ENCODE results near the gene CAPN9.

CAPN9 gene

DNA sequence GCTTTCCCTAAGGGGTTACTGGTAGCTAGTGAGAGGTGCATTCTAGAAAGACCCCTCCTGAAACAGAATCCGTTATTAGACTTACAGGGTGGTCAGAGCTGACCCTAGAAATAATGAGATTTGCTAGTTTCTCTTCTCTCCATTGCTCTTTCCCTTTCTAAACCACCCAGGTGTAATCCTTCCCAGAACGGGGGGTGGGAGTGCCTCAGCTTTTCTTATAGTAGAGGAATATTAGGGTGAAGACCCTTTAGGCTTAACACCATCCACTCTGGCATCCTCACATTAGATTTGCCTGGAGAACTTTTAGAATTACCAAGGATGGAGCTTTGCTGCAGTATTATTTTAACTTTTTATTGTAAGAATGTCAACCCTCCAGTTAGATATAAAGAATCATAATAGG lies 49.4 kb downstream of the CAPN9 start:
- no peaks in the 10 kb centered on the region for H3K9me3 ChIP-seq (ENCODE audit: low read length)
- no peak overlapping the region for H3K4me3 ChIP-seq (ENCODE audit: low read depth in 1 of 2, low read length in 2 of 2)
- H3K27me3 ChIP-seq (ENCODE audit: control insufficient read depth in 1 of 2, insufficient read depth in 2 of 2, low read length in 2 of 2) = no peaks in the 10 kb centered on the region
- H3K36me3 ChIP-seq (ENCODE audit: insufficient read depth, low read length) = no peaks in the 10 kb centered on the region
- no peak overlapping the region for H3K9ac ChIP-seq (ENCODE audit: low read length)
- H3K4me1 ChIP-seq (ENCODE audit: insufficient read depth, low read length) = no peaks in the 10 kb centered on the region
- H3K27ac ChIP-seq (ENCODE audit: low read depth, low read length) = no peak overlapping the region

DNA sequence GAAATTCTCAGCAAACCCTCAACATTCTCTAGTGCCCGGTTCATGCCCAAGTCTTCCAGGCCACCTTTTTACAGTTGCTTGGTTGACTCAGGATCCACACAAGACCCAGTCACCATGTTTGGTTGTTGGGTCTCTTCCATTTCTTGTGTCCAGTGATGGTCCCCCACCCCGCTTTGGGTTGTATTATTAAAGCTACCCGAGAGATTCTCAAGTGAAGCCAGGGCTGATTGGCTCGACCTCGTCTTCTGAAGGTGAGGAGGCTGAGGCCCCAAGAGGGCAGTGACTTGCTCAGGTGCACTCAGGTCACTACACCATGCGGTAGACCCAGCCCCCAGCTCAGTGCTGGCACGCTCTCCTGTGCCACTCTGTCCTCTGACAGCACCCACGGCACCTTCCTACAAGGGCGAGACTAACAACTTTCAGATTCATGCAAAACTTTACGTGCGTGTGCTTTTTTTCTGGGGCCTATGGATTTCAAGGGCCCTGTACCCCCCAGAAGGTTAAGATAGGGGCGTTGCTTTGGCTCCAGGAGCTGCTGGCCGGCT lies 50.3 kb downstream of the CAPN9 start:
- Histone ChIP-seq H3K9ac (ENCODE audit: low read length) (no peak overlapping the region), H3K36me3 (ENCODE audit: insufficient read depth, low read length) (no peaks in the 10 kb centered on the region), H3K4me1 (ENCODE audit: insufficient read depth, low read length) (no peaks in the 10 kb centered on the region), H3K9me3 (ENCODE audit: low read length) (no peaks in the 10 kb centered on the region), H3K4me3 (ENCODE audit: low read depth in 1 of 2, low read length in 2 of 2) (no peak overlapping the region), H3K27ac (ENCODE audit: low read depth, low read length) (no peak overlapping the region), H3K27me3 (ENCODE audit: control insufficient read depth in 1 of 2, insufficient read depth in 2 of 2, low read length in 2 of 2) (no peaks in the 10 kb centered on the region)

DNA sequence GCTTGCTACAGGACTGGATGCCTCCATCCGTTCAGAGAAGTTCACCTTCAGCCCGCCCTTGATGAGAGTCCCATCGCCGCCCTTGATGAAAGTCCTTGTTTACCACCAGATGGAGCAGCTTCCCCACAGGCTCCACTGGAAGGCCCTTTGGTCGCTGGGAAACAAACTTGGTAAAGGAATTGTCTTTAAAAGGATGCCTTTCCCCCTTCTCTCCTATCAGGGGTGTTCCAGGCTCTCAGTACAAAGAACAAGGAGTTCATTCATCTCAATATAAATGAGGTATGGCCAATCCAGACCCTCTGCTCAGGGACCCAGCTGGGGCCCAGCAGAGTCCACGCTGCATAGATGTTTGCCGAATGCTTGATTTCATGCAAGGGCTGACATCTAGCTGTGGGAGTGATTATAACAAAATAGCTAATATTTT lies 50.8 kb downstream of the CAPN9 start:
- Histone ChIP-seq H3K4me1 (ENCODE audit: insufficient read depth, low read length) (no peaks in the 10 kb centered on the region), H3K9me3 (ENCODE audit: low read length) (no peaks in the 10 kb centered on the region), H3K4me3 (ENCODE audit: low read depth in 1 of 2, low read length in 2 of 2) (no peak overlapping the region), H3K27ac (ENCODE audit: low read depth, low read length) (no peak overlapping the region), H3K9ac (ENCODE audit: low read length) (no peak overlapping the region), H3K36me3 (ENCODE audit: insufficient read depth, low read length) (no peaks in the 10 kb centered on the region), H3K27me3 (ENCODE audit: control insufficient read depth in 1 of 2, insufficient read depth in 2 of 2, low read length in 2 of 2) (no peaks in the 10 kb centered on the region)

DNA sequence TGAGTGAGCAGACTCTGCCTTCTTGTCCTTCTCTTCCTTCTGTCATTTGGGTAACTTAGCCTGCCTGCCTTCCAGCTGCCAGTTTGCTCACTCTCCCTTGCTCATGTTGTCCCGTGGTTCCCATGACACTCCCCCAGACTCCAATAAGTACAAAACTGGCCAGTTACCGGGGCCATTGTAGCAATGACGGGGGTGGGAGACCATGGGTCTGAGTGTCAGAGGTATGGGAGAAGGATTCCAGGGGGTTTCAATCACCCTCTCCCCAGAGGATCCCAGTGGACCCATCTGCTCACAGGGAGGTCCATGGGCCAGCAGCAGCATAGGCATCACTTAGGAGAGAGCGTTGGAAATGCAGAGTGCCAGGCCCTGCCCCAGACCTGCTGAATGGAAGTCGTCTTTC lies 51.3 kb downstream of the CAPN9 start:
- H3K27ac ChIP-seq (ENCODE audit: low read depth, low read length) = no peak overlapping the region
- no peaks in the 10 kb centered on the region for H3K27me3 ChIP-seq (ENCODE audit: control insufficient read depth in 1 of 2, insufficient read depth in 2 of 2, low read length in 2 of 2)
- H3K36me3 ChIP-seq (ENCODE audit: insufficient read depth, low read length) = no peaks in the 10 kb centered on the region
- no peak overlapping the region for H3K4me3 ChIP-seq (ENCODE audit: low read depth in 1 of 2, low read length in 2 of 2)
- H3K4me1 ChIP-seq (ENCODE audit: insufficient read depth, low read length) = no peaks in the 10 kb centered on the region
- H3K9me3 ChIP-seq (ENCODE audit: low read length) = no peaks in the 10 kb centered on the region
- H3K9ac ChIP-seq (ENCODE audit: low read length) = no peak overlapping the region

DNA sequence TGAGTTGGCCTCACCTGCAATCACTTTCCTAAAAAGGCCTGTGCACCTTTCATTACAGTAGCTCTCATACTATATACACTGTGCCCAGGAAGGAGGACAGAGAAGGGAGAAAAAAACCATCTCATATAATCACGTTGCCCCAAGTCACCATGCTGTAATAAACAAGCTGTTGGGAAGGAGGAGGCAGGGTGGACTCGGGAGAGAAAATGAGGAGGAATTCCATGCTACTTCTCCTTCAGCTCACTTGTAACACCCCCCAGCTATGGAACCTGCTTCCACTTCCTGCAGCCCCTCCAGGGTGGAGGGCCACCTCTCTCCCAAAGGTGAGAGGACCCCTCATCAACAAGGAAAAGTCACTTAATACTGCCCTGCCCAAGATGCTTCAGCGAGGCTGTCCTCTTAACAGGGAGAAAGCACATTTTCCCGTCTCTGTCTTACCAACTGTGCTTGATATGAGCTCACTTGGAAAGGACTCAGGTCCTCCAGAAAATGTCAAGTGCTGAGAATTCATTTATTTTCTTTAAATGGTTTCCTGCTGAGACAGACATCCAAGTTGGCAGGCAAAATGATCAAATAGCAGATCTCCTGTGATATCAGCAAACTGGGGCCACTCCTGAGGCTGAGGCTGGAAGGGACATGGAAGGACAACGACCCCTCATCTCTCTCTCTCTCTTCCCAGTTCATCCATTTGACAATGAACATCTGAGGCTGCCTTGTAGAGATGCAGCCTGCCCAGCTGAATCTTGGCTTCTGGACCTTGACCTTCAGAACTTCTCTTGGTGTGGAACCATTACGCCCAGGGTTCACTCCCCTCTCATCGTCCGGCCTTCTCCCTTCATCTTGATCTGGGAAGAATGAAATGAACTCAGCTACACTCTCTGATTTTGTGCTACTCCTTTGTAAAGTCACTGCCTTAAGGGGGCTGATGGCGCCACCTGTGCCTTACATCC lies 54.0 kb downstream of the CAPN9 start:
- no peak overlapping the region for H3K4me3 ChIP-seq (ENCODE audit: low read depth in 1 of 2, low read length in 2 of 2)
- no peaks in the 10 kb centered on the region for H3K9me3 ChIP-seq (ENCODE audit: low read length)
- H3K36me3 ChIP-seq (ENCODE audit: insufficient read depth, low read length) = no peaks in the 10 kb centered on the region
- H3K4me1 ChIP-seq (ENCODE audit: insufficient read depth, low read length) = no peaks in the 10 kb centered on the region
- no peak overlapping the region for H3K9ac ChIP-seq (ENCODE audit: low read length)
- H3K27ac ChIP-seq (ENCODE audit: low read depth, low read length) = no peak overlapping the region
- no peaks in the 10 kb centered on the region for H3K27me3 ChIP-seq (ENCODE audit: control insufficient read depth in 1 of 2, insufficient read depth in 2 of 2, low read length in 2 of 2)

DNA sequence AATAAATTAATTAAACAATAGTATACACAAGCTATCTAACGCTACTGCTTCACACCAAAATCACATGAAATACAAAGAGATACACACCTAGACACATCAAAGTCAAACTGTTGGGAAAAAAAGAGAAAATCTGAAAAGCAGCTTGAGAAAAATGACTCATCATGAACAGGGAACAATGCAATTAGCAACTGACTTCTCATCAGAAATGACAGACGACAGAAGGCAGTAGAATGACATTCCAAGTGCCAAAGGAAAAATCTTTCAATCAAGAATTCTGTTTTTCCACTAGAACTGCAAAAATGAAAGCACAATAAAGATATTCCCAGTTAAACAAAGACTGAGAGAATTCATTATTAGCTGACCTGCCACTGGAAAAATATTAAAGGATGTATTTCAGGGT lies 57.2 kb downstream of the CAPN9 start:
- no peak overlapping the region for H3K9ac ChIP-seq (ENCODE audit: low read length)
- no peaks in the 10 kb centered on the region for H3K9me3 ChIP-seq (ENCODE audit: low read length)

DNA sequence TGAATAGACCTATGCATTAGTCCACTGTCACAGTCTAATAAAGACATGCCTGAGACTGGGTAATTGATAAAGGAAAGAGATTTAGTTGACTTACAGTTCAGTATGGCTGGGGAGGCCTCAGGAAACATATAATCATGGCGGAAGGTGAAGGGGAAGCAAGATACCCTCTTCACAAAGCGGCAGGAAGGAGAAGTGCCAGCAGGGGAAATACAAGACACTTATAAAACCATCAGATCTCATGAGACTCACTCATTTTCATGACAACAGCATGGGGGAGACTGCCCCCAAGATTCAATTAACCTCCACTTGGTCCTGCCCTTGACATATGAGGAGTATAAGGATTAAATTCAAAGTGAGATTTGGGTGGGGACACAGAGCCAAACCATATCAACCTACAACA lies 59.4 kb downstream of the CAPN9 start:
- Histone ChIP-seq H3K4me3 (ENCODE audit: low read depth in 1 of 2, low read length in 2 of 2) (no peak overlapping the region), H3K4me1 (ENCODE audit: insufficient read depth, low read length) (peaks cover 17% of the 10 kb centered on the region), H3K9ac (ENCODE audit: low read length) (no peak overlapping the region), H3K27ac (ENCODE audit: low read depth, low read length) (no peak overlapping the region), H3K36me3 (ENCODE audit: insufficient read depth, low read length) (no peaks in the 10 kb centered on the region), H3K27me3 (ENCODE audit: control insufficient read depth in 1 of 2, insufficient read depth in 2 of 2, low read length in 2 of 2) (no peaks in the 10 kb centered on the region), H3K9me3 (ENCODE audit: low read length) (no peaks in the 10 kb centered on the region)

More for the DNA sequence above, 57.2 kb downstream of the CAPN9 start:
- H3K27ac ChIP-seq (ENCODE audit: low read depth, low read length) = no peak overlapping the region
- no peaks in the 10 kb centered on the region for H3K36me3 ChIP-seq (ENCODE audit: insufficient read depth, low read length)
- H3K4me1 ChIP-seq (ENCODE audit: insufficient read depth, low read length) = peaks cover 17% of the 10 kb centered on the region
- H3K27me3 ChIP-seq (ENCODE audit: control insufficient read depth in 1 of 2, insufficient read depth in 2 of 2, low read length in 2 of 2) = no peaks in the 10 kb centered on the region
- no peak overlapping the region for H3K4me3 ChIP-seq (ENCODE audit: low read depth in 1 of 2, low read length in 2 of 2)

DNA sequence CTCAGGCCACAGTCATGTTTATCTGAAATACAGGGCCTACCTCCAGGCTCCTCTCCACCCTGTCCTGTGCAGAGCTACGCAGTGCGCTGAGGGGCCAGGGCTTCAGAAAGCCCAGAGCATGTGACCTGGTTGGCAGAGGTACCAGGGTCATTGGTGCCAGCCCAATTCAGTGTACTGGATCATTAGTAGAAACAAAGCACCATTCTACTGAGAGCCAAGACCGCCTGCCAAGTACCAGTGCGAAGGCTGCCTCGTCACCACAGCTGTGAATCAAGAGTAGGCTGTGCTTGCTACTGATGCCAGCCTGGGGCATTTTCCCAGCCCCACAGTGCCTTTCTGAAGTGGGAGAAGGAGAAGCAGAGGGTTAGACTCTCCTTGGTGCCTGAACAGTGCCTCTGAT lies 59.8 kb downstream of the CAPN9 start:
- Histone ChIP-seq H3K27me3 (ENCODE audit: control insufficient read depth in 1 of 2, insufficient read depth in 2 of 2, low read length in 2 of 2) (no peaks in the 10 kb centered on the region), H3K9ac (ENCODE audit: low read length) (no peak overlapping the region), H3K9me3 (ENCODE audit: low read length) (no peaks in the 10 kb centered on the region), H3K4me3 (ENCODE audit: low read depth in 1 of 2, low read length in 2 of 2) (no peak overlapping the region), H3K4me1 (ENCODE audit: insufficient read depth, low read length) (peaks cover 17% of the 10 kb centered on the region), H3K27ac (ENCODE audit: low read depth, low read length) (no peak overlapping the region), H3K36me3 (ENCODE audit: insufficient read depth, low read length) (no peaks in the 10 kb centered on the region)

DNA sequence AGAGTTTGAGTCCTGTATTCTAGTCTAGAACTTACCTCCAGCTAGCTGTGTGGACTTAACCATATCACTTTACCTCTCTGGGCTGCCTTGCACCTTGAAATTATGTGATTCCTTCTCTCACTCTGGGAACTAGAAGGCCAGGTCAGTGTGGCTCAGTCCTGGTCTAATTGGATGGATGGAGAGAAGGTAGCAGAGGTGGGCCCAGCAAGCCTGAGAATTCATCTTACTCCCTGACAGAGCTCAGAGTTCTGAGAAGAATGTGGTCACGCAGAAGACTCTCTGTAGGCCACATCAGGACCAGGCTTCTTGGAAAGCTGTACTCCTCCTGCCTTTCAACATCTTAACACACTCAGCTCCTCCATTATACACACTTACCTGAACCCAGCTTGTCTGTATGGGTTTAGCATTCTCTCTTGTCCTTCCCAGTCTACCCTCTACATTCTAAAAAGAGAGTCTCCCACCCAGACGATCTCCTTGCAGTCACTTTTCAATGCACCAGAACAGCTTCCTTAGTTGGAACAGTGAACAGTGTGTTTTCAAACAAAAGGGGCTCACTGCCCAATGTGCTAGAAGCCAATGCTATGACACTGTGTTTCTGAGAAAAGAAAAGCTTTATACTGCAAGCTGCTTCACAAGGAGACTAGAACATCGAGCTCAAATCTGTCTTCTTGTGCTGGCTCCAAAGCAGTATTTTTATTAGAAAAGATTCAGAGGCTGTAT lies 60.5 kb downstream of the CAPN9 start:
- no peak overlapping the region for H3K9ac ChIP-seq (ENCODE audit: low read length)
- H3K4me3 ChIP-seq (ENCODE audit: low read depth in 1 of 2, low read length in 2 of 2) = no peak overlapping the region

DNA sequence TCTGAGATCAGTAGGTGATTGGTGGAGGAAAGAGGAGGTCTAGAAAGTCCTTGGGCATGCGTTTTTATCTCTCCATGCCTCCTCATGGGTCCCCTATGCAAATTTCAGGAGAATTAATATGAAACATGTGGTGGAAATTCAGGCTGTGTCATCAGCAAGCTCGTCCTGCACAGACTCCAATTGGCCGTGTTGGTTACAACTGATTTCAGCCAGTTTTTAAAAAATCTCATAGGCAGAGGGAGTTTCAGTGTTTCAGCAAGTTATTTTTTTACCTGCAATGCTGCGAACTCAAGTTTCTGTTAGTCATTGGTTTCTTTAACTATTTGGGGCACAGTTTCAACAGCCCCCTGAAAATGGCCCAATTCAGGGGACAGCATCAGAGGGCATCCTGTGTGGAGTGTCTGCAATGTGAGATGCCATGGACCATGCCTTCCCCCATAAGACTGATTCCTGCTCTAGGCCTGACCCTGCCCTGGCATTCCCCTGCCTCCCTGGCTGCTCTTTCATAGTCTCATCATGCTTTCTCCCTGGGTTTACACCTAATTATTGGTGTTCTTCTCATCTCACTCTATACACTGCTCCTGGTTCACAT lies 61.2 kb downstream of the CAPN9 start:
- Histone ChIP-seq H3K9me3 (ENCODE audit: low read length) (no peaks in the 10 kb centered on the region), H3K4me1 (ENCODE audit: insufficient read depth, low read length) (peaks cover 17% of the 10 kb centered on the region), H3K9ac (ENCODE audit: low read length) (no peak overlapping the region), H3K27ac (ENCODE audit: low read depth, low read length) (no peak overlapping the region), H3K36me3 (ENCODE audit: insufficient read depth, low read length) (no peaks in the 10 kb centered on the region), H3K4me3 (ENCODE audit: low read depth in 1 of 2, low read length in 2 of 2) (no peak overlapping the region), H3K27me3 (ENCODE audit: control insufficient read depth in 1 of 2, insufficient read depth in 2 of 2, low read length in 2 of 2) (no peaks in the 10 kb centered on the region)

More for the DNA sequence above, 60.5 kb downstream of the CAPN9 start:
- no peaks in the 10 kb centered on the region for H3K36me3 ChIP-seq (ENCODE audit: insufficient read depth, low read length)
- peaks cover 17% of the 10 kb centered on the region for H3K4me1 ChIP-seq (ENCODE audit: insufficient read depth, low read length)
- no peaks in the 10 kb centered on the region for H3K27me3 ChIP-seq (ENCODE audit: control insufficient read depth in 1 of 2, insufficient read depth in 2 of 2, low read length in 2 of 2)
- no peaks in the 10 kb centered on the region for H3K9me3 ChIP-seq (ENCODE audit: low read length)
- no peak overlapping the region for H3K27ac ChIP-seq (ENCODE audit: low read depth, low read length)

DNA sequence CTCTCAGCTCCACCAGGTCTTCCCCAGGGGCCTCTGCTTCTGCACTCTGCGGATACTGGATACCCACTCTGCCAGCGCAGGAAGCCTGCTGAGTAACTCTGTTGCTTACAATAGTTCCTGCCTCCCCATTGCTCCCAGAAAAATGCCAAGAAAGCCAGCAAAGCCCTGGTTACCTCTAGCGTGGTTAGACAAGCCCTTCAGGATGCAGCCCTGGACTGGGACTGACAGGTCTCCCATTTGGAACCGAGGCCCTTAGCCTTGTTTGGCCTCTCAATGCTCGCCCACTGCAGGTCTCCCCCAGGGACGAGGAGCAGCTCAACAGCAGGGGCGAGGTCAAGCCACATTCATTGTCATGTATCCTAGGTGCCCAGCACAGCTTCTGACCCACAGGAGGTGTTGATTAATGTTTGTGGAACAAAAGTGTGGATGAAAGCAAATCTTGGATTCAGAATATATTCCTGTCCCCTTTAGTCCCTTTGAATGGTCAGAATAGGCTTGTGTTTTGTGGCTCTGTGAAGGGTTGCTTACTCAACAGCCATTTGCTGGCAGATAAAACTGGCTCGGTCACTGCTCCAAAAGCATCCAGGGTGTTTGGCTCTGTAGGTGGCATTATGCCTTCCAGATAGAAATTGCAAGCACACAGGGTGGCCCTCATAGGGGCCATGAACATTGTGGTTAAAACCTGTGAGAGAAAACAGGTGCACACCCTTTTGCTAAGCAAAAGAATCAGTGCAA lies 62.2 kb downstream of the CAPN9 start:
- H3K27ac ChIP-seq (ENCODE audit: low read depth, low read length) = no peak overlapping the region

More for the DNA sequence above, 62.2 kb downstream of the CAPN9 start:
- Histone ChIP-seq H3K9me3 (ENCODE audit: low read length) (no peaks in the 10 kb centered on the region), H3K9ac (ENCODE audit: low read length) (no peak overlapping the region), H3K36me3 (ENCODE audit: insufficient read depth, low read length) (no peaks in the 10 kb centered on the region), H3K27me3 (ENCODE audit: control insufficient read depth in 1 of 2, insufficient read depth in 2 of 2, low read length in 2 of 2) (no peaks in the 10 kb centered on the region), H3K4me3 (ENCODE audit: low read depth in 1 of 2, low read length in 2 of 2) (no peak overlapping the region), H3K4me1 (ENCODE audit: insufficient read depth, low read length) (peaks cover 17% of the 10 kb centered on the region)
